Thoracic aorta (tissue), 2 donors: ENCODE data around the gene HOXC5. TPM values are rescaled to one million over a fixed set of nuclear protein-coding genes. Genes with fewer than 3 reads are reported as not detected.

Source experiments
- ATAC-seq: fragments of 150-250 bp; one replicate; pipeline ENCODE4 v1.8.0; 2017; ENCODE audit warnings: low read depth; ENCODE audit not compliant: insufficient number of reproducible peaks, low FRiP score
- DNase-seq: peaks from one replicate; pipeline ENCODE4 v3.0.0-alpha.2; 2020; ENCODE audit warnings: low spot score
- H3K27ac ChIP-seq, 2 donors: fragments of 200-600 bp; sonication (generic); 1 replicate in 1 of 2; 2 replicates in 1 of 2; pipeline ENCODE4 v1.5.1; 2016; ENCODE audit warnings: mild to moderate bottlenecking in 2 of 2, moderate library complexity in 2 of 2
- H3K27me3 ChIP-seq: fragments of 200-600 bp; sonication (generic); replicated peaks from 2 replicates; pipeline ENCODE4 v1.6.0; 2016; ENCODE audit warnings: mild to moderate bottlenecking; ENCODE audit not compliant: insufficient read depth
- H3K36me3 ChIP-seq: fragments of 200-600 bp; sonication (generic); one replicate; pipeline ENCODE4 v1.5.1; 2016
- H3K4me1 ChIP-seq, 2 donors: fragments of 200-600 bp; sonication (generic); 1 replicate in 1 of 2; 2 replicates in 1 of 2; pipeline versions ENCODE4 v1.5.1 to v1.6.0; 2016; ENCODE audit warnings: low read depth in 2 of 2, mild to moderate bottlenecking in 1 of 2; ENCODE audit not compliant: control insufficient read depth in 1 of 2
- H3K4me3 ChIP-seq: fragments of 200-600 bp; sonication (generic); 2 replicates; pipeline ENCODE4 v1.5.1; 2016; ENCODE audit warnings: mild to moderate bottlenecking
- H3K9me3 ChIP-seq: fragments of 200-600 bp; sonication (generic); 2 replicates; pipeline ENCODE4 v1.5.1; 2016
- total RNA-seq, 2 donors: library from RNA; depleted of rRNA; stranded (reverse); fragments of >200 nt; gene quantifications; one replicate each; pipeline versions ENCODE4 v1.1.0 to v1.2.3, GENCODE V29; 2016
- TF ChIP-seq, protein P1 (sequence below): fragments of 200-600 bp; sonication (generic); IDR thresholded peaks from one replicate; pipeline ENCODE4 v1.5.1; 2019; ENCODE audit warnings: antibody characterized with exemption

HOXC5 gene
- total RNA-seq, 2 donors from 2014 or later, result 1.8 TPM; not detected in 1

DNA sequence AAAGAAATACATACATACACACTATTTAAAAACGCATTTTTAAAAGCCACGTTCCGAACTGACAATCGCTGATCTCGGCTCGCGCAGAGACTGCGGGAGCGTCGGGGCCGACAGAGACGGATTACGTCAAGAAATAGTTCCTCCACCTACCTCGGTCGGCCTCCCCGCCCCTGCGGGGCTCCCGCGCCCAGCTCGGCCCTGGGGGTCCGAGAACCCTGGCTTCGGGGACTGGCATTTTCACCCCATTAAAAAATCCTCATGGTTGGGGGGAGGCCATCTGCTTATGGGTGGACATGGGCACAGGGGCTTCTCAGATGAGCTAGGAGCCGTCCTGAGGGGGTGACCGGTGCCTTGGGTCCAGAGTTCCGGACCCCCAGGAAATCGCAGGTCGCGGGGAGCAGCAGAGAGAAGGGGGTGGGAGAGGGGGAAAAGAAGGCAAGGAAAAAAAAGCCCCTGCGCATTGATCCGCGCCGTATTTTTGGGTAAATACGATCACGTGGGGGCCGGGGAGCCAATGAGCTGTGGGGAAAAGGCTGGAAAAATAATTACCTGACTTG is 33.2 kb upstream of the HOXC5 start:
- TF ChIP-seq, protein P1, sequence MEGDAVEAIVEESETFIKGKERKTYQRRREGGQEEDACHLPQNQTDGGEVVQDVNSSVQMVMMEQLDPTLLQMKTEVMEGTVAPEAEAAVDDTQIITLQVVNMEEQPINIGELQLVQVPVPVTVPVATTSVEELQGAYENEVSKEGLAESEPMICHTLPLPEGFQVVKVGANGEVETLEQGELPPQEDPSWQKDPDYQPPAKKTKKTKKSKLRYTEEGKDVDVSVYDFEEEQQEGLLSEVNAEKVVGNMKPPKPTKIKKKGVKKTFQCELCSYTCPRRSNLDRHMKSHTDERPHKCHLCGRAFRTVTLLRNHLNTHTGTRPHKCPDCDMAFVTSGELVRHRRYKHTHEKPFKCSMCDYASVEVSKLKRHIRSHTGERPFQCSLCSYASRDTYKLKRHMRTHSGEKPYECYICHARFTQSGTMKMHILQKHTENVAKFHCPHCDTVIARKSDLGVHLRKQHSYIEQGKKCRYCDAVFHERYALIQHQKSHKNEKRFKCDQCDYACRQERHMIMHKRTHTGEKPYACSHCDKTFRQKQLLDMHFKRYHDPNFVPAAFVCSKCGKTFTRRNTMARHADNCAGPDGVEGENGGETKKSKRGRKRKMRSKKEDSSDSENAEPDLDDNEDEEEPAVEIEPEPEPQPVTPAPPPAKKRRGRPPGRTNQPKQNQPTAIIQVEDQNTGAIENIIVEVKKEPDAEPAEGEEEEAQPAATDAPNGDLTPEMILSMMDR, result no peak
- Histone ChIP-seq H3K27ac (no peak overlapping the region), H3K36me3 (no peaks in the 10 kb centered on the region), H3K9me3 (no peaks in the 10 kb centered on the region), H3K4me3 (peak overlapping the region; percentile 66), H3K4me1 (peaks cover 21 to 22% of the 10 kb centered on the region in 2 donors), H3K27me3 (peaks cover 27% of the 10 kb centered on the region)
- no peak for ATAC-seq
- no peak for DNase-seq

DNA sequence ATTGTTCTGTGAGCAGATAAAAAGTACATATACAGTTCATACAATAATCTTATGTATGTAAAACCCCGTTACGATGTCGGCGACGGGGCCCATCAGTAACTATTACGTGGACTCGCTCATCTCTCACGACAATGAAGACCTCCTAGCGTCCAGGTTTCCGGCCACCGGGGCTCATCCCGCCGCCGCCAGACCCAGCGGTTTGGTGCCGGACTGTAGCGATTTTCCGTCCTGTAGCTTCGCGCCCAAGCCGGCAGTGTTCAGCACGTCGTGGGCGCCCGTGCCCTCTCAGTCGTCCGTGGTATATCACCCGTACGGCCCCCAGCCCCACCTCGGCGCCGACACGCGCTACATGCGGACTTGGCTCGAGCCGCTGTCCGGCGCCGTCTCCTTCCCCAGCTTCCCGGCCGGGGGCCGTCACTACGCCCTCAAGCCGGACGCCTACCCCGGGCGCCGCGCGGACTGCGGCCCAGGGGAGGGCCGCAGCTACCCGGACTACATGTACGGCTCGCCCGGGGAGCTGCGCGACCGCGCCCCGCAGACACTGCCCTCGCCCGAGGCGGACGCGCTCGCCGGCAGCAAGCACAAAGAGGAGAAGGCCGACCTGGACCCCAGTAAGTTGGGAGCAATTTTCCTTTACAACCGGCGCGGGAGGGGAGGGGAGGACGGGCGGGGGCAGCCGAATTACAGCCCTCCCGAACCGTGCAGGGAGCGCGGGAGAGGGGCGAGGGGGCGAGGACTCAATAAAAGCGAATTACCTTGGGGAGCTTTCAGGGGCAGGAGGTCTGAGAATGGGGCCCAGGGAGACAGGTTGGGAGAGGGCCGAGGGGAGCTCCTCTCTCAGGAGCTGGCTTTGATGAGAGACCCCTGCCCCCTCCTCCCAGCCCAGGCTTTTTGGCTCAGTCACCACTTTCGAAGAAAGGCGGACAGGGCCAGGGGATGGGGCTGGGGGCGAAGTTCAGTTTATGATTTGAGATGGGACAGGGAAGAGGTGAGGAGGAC is 32.4 kb upstream of the HOXC5 start, which contains the start of gene HOXC9:
Gene HOXC9, plus strand, starts transcription at position 46 of the 999 bp plus-strand sequence. Its CDS starts 28 bp downstream, at position 74.
- Histone ChIP-seq H3K27ac (peak within 1 kb of the TSS in 1 of 2 donors; percentile 22), H3K4me3 (peak within 1 kb of the TSS; percentile 66), H3K27me3 (peaks cover 25% of the 10 kb centered on the region), H3K36me3 (no peaks in the 10 kb centered on the region), H3K9me3 (no peaks in the 10 kb centered on the region), H3K4me1 (peaks cover 15% of the 10 kb centered on the region in 2 donors)
- TF ChIP-seq, protein P1, result no peak
- DNase-seq, result no peak
- ATAC-seq, result no peak

DNA sequence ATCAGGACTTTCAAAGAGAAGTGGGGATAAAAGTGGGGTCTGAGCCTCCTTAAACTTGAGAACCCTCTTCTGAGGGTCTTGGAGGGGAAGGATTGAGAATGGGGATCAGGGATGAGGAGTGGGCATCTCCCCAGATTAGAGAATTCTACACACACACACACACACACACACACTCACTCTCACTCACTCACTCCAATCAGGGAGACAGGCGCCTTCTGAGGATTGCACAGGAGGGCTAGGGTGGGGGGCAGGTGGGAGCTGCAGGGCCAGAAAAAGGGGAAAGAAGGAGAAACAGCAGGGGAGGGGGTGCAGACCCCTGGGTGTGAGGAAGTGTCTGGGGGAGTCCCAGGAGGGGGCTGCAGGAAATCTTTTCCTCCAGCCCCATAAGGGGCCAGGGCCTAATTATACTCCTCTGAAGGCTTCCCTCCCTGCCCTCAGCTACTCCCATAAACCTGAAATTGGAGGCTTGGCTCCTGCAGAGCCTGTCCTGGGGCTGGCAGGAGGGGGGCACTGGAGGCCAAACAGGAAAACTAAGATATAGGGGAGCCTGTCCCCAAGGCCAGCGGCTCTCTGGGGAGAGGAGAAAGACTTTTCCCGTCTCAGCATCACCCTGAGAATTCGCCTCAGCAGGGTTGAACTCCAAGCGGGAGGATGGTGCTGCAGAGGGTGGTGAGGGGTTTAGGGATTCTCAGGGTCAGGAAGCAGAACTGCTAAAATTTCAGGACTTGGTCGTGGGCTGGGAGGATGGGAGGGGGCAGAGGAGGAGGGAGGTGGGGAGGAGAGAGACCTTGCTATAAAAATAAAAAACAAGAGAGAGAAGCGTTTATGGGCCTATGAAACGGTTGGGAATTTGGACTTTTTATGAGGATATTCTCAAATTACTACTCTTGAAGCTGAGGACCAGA is 31.3 kb upstream of the HOXC5 start:
- TF ChIP-seq, protein P1, result no peak
- no peaks in the 10 kb centered on the region for H3K36me3 ChIP-seq
- ATAC-seq (no peak), DNase-seq (no peak)
- H3K4me1 ChIP-seq, result peaks cover 12 to 23% of the 10 kb centered on the region in 2 donors
- H3K4me3 ChIP-seq, result no peak overlapping the region
- H3K27me3 ChIP-seq, result peaks cover 25% of the 10 kb centered on the region
- no peaks in the 10 kb centered on the region for H3K9me3 ChIP-seq
- H3K27ac ChIP-seq, result peak overlapping the region in 1 of 2 donors; percentile 22

DNA sequence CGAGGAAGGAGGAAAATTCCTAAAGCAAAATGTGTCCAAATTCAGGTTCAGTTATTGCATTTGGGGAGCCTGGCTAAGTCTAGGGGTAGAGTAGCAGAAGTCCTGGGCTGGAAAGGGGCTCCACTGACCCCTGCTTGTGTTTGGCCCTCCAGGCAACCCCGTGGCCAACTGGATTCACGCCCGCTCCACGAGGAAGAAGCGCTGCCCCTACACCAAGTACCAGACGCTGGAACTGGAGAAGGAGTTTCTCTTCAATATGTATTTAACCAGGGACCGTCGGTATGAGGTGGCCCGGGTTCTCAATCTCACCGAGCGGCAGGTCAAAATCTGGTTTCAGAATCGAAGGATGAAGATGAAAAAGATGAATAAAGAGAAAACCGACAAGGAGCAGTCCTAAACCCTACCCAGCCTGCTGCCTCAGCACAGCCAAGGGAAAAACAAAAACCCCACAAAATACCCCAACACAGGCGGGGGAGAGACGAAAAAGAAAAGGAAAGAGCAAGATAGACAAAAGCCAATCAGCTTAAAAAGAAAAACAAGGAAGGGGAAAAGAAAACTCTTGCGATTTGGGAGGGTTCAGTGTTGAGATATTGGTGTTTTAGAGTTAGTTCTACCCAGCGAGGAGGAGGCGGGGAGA is 30.5 kb upstream of the HOXC5 start:
- TF ChIP-seq, protein P1, result no peak
- Histone ChIP-seq H3K4me1 (peaks cover 12 to 23% of the 10 kb centered on the region in 2 donors), H3K27ac (no peak overlapping the region), H3K27me3 (peaks cover 25% of the 10 kb centered on the region), H3K36me3 (no peaks in the 10 kb centered on the region), H3K4me3 (no peak overlapping the region), H3K9me3 (no peaks in the 10 kb centered on the region)
- no peak for DNase-seq
- ATAC-seq, result no peak
